Tibial nerve (tissue), 4 donors: ENCODE data around the gene SLC2A14. TPM values are rescaled to one million over a fixed set of nuclear protein-coding genes. Genes with fewer than 3 reads are reported as not detected.
"Not testable (repeated sequence)": the region's sequence is repeated elsewhere in the genome, so short reads cannot be mapped to it uniquely, and the experiment has no call there.

ENCODE experiments used
- DNase-seq, 2 donors: peaks; one replicate each; pipeline ENCODE4 v3.0.0-alpha.2; 2019; ENCODE audit warnings: low spot score in 2 of 2
- H3K27ac ChIP-seq, 4 donors: fragments of 200-600 bp; sonication (generic) in 3 of 4; one replicate each; pipeline ENCODE4 v1.5.1; 2017 to 2019; ENCODE audit warnings: mild to moderate bottlenecking in 1 of 4
- H3K27me3 ChIP-seq, 2 donors: fragments of 200-600 bp; sonication (generic) in 1 of 2; one replicate each; pipeline versions ENCODE4 v1.5.1 to v1.6.0; 2017 to 2019
- H3K36me3 ChIP-seq, 3 donors: fragments of 200-600 bp; sonication (generic); one replicate each; pipeline ENCODE4 v1.5.1; 2018 to 2019
- H3K4me1 ChIP-seq, 4 donors: fragments of 200-600 bp; sonication (generic) in 3 of 4; one replicate each; pipeline ENCODE4 v1.5.1; 2017 to 2019
- H3K4me3 ChIP-seq, 4 donors: fragments of 200-600 bp; sonication (generic) in 3 of 4; one replicate each; pipeline ENCODE4 v1.5.1; 2017 to 2019; ENCODE audit warnings: mild to moderate bottlenecking in 1 of 4, moderate library complexity in 1 of 4
- H3K9me3 ChIP-seq, 4 donors: fragments of 200-600 bp; sonication (generic) in 3 of 4; one replicate each; pipeline ENCODE4 v1.5.1; 2017 to 2019
- CTCF ChIP-seq, 5 experiments: fragments of 200-600 bp in 3 of 5; fragments of 450-650 bp in 2 of 5; sonication (generic) in 3 of 5; IDR thresholded peaks; one replicate each; pipeline ENCODE4 v1.5.1; 2016 to 2019; ENCODE audit warnings: antibody characterized with exemption in 5 of 5, mild to moderate bottlenecking in 3 of 5, moderate library complexity in 2 of 5
- EP300 ChIP-seq, 2 donors: sonication (generic); formaldehyde crosslinking; IDR thresholded peaks; one replicate each; pipeline ENCODE4 v1.6.1; 2017; ENCODE audit warnings: antibody characterized with exemption in 2 of 2, mild to moderate bottlenecking in 1 of 2
- POLR2A ChIP-seq, 2 donors: fragments of 450-650 bp; IDR thresholded peaks; one replicate each; pipeline ENCODE4 v1.6.1; 2017; ENCODE audit warnings: antibody characterized with exemption in 2 of 2, mild to moderate bottlenecking in 2 of 2, moderate library complexity in 2 of 2
- WGBS, 2 donors: methylation state at CpG; one replicate each; pipeline ENCODE4 v1.1.5; 2018; 5-methylcytosine and 5-hydroxymethylcytosine counted together
- total RNA-seq, 4 donors: library from RNA; depleted of rRNA; stranded (reverse); fragments of >200 nt; gene quantifications; one replicate each; pipeline ENCODE4 v1.1.0, GENCODE V29; 2016

The SLC2A14 gene
- total RNA-seq, 4 donors from 2014 or later, result 3.7 to 26.7 (median 4.4) TPM; not detected in 1

- WGBS, 2 donors, result 65 to 70% methylated on average over 2 of the region's 2 CpGs
- Histone ChIP-seq H3K4me3 (no peak overlapping the region), H3K27ac (no peak overlapping the region), H3K27me3 (no peaks in the 10 kb centered on the region), H3K36me3 (no peaks in the 10 kb centered on the region), H3K9me3 (no peaks in the 10 kb centered on the region), H3K4me1 (no peaks in the 10 kb centered on the region)
- TF ChIP-seq CTCF (IDR thresholded peaks at IDR 0.05) (no peak), EP300 (IDR thresholded peaks at IDR 0.05) (no peak)
- DNase-seq, result no peak
Observed at GRCh38 chr12:7853557-7853956, 19.2 kb downstream of the SLC2A14 start.

DNA sequence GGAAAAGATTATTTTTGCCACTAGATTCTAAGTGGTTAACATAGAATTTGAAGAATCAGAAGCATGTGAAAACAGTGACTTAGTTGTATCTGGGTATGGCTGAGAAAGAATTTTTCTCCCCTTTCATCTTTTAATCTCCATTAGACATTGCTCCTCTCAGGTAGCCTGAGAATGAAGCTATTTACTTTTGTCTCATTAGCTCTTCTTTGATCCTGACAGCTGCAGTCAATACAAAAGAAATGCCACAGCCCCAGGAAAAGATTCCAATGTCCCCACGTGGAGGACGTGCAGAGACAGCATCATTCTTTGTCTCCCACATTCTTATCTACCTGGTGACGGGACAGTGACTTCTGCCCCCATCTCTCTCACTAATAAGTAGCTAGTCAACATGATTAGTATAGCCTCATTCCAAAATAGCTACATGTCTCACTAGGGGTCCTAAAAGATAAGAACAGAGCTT lies 21.1 kb downstream of the SLC2A14 start:
- not testable (repeated sequence) for H3K36me3 ChIP-seq, H3K27ac ChIP-seq, H3K4me1 ChIP-seq, H3K4me3 ChIP-seq, H3K27me3 ChIP-seq, DNase-seq, H3K9me3 ChIP-seq
- 40 to 41% methylated on average over 3 of the region's 3 CpGs for WGBS, 2 donors

- DNase-seq, H3K4me3 ChIP-seq, H3K27ac ChIP-seq, H3K27me3 ChIP-seq, H3K9me3 ChIP-seq, H3K36me3 ChIP-seq, H3K4me1 ChIP-seq: not testable (repeated sequence)
- 92 to 97% methylated on average over 5 of the region's 5 CpGs for WGBS, 2 donors
Observed at GRCh38 chr12:7850099-7850498, 22.6 kb downstream of the SLC2A14 start.

GRCh38 chr12:7848098-7848422 lies 24.7 kb downstream of the SLC2A14 start:
- H3K27ac ChIP-seq, H3K4me1 ChIP-seq, H3K9me3 ChIP-seq, H3K36me3 ChIP-seq, H3K27me3 ChIP-seq, H3K4me3 ChIP-seq, DNase-seq: not testable (repeated sequence)
- WGBS, 2 donors, result 21 to 37% methylated on average over 2 of the region's 2 CpGs

DNA sequence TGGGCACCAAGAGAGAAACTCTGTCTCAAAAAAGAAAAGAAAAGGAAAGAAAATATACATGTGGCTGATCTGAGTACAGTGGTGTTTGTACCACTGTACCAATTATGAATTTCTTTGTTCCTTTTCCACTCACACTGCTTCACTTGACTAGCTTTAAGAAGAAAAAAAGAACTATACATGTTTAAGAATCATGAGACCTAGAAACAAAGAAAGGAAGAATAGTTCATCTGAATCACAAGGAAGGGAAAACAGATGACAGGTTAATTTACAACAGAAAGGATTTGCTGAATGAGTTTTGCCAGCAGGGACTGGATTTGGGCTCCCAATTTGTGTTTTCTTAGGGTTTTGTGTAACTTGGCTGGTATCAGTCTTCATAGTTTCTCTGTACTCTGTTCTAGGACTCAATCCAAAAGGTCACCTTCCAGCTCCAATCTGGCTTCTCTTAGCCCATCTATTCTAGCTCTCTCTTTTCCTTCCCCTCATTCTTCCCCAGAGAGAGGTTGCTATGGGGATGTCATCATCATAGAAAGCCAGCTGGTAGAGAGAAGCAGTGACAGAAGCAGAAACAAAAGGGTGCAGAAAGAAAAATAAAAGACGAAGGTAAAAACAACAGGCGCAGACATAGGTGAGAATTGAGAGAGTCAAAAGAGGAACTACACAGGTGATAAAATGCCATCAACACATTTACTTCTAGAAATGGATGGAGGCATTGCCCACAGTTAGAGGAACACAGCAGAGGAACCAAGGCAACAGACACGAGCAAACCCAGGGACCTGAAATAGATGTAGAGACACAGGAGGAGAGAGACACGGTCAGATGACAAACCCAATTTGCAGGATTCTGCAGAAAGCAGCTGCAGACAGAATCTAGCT lies 25.3 kb downstream of the SLC2A14 start:
- not testable (repeated sequence) for DNase-seq, H3K4me1 ChIP-seq, H3K27me3 ChIP-seq, H3K36me3 ChIP-seq, H3K27ac ChIP-seq, H3K9me3 ChIP-seq, H3K4me3 ChIP-seq
- 22 to 25% methylated on average over 4 of the region's 4 CpGs for WGBS, 2 donors

DNA sequence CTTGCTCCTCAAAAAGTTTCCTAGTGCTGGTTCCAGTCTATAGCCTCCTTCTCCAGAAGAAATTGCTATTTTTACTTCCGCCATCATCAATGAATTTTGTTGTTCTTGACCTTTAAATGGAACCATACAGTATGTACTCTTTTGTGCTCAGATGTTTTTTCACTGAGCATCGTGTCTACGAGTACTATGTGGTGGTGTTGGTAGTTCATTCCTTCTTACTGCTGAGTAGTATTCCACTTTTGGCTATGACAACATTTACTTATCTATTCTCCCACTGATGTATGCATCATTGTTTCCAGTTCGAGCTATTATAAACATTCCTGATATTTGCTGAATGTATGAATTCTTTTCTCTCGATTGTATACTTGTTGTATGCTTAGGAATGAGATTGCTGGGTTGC lies 28.6 kb downstream of the SLC2A14 start:
- no peak for DNase-seq
- peaks cover 0 to 9% (median 0%) of the 10 kb centered on the region in 4 donors for H3K4me1 ChIP-seq
- no peak overlapping the region for H3K27ac ChIP-seq
- H3K36me3 ChIP-seq, result no peaks in the 10 kb centered on the region
- H3K9me3 ChIP-seq, result no peaks in the 10 kb centered on the region
- TF ChIP-seq POLR2A (IDR thresholded peaks at IDR 0.05) (no peak), EP300 (IDR thresholded peaks at IDR 0.05) (no peak), CTCF (IDR thresholded peaks at IDR 0.05) (no peak)
- H3K4me3 ChIP-seq, result no peak overlapping the region
- WGBS, 2 donors, result 46 to 51% methylated on average over 5 of the region's 5 CpGs
- no peaks in the 10 kb centered on the region for H3K27me3 ChIP-seq

GRCh38 chr12:7843583-7843982 lies 29.1 kb downstream of the SLC2A14 start:
- H3K4me1 ChIP-seq, H3K27ac ChIP-seq, H3K36me3 ChIP-seq, H3K27me3 ChIP-seq, H3K9me3 ChIP-seq, DNase-seq, H3K4me3 ChIP-seq: not testable (repeated sequence)
- WGBS, 2 donors, result 19 to 25% methylated on average over 3 of the region's 9 CpGs

GRCh38 chr12:7843149-7843548 lies 29.6 kb downstream of the SLC2A14 start:
- H3K27ac ChIP-seq, H3K4me3 ChIP-seq, H3K4me1 ChIP-seq, H3K36me3 ChIP-seq, DNase-seq, H3K27me3 ChIP-seq, H3K9me3 ChIP-seq: not testable (repeated sequence)
- 10 to 12% methylated on average over 5 to 6 of the region's 8 CpGs for WGBS, 2 donors

GRCh38 chr12:7842444-7842843 lies 30.3 kb downstream of the SLC2A14 start:
- H3K36me3 ChIP-seq, H3K27me3 ChIP-seq, H3K27ac ChIP-seq, H3K9me3 ChIP-seq, DNase-seq, H3K4me1 ChIP-seq, H3K4me3 ChIP-seq: not testable (repeated sequence)
- 80 to 85% methylated on average over 9 of the region's 9 CpGs for WGBS, 2 donors

DNA sequence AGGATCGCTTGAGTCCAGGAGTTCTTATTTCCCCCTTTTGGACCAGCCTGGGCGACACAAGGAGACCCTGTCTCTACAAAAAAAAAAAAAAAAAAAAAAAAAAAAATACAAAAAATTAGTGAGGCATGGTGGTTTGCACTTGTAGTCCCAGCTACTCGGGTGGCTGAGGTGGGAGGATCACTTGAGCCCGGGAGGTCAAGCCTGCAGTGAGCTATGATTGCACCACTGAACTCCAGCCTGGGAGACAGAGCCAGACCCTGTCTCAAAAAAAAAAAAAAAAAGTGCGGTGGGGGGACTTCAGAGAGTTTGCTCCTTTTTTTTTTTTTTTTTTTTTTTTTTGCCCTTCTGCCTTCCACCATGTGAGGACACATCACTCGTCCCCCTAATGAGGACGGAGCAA lies 32.9 kb downstream of the SLC2A14 start:
- not testable (repeated sequence) for H3K27ac ChIP-seq, H3K9me3 ChIP-seq

DNA sequence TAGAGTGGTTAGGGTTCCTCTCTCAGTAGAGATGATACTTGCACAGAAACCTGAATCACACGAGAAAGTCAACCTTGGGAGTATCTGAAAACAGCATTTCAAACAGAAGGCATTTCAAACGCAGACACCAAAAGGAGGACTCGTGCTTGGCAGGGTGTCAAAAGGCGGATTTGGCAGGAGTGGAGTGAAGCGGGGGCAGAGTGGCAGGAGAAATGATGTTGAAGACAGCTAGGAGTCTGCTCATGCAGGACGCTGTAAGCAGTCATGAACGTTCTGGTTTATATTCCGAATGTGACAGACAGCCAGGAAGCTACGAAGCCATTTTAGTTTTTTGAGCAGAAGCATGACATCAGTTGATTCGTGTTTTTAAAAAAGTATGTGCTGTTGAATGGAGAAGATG lies 33.5 kb downstream of the SLC2A14 start:
- not testable (repeated sequence) for H3K4me1 ChIP-seq, H3K4me3 ChIP-seq, DNase-seq, H3K27ac ChIP-seq, H3K27me3 ChIP-seq, H3K9me3 ChIP-seq, H3K36me3 ChIP-seq
- WGBS, 2 donors, result 54 to 58% methylated on average over 8 to 10 of the region's 10 CpGs

More for the DNA sequence above, 32.9 kb downstream of the SLC2A14 start:
- H3K4me1 ChIP-seq, DNase-seq, H3K27me3 ChIP-seq, H3K4me3 ChIP-seq, H3K36me3 ChIP-seq: not testable (repeated sequence)
- 81 to 90% methylated on average over 7 of the region's 7 CpGs for WGBS, 2 donors
